ENCODE measurements around the gene HMGXB4.

Gene HMGXB4, protein sequence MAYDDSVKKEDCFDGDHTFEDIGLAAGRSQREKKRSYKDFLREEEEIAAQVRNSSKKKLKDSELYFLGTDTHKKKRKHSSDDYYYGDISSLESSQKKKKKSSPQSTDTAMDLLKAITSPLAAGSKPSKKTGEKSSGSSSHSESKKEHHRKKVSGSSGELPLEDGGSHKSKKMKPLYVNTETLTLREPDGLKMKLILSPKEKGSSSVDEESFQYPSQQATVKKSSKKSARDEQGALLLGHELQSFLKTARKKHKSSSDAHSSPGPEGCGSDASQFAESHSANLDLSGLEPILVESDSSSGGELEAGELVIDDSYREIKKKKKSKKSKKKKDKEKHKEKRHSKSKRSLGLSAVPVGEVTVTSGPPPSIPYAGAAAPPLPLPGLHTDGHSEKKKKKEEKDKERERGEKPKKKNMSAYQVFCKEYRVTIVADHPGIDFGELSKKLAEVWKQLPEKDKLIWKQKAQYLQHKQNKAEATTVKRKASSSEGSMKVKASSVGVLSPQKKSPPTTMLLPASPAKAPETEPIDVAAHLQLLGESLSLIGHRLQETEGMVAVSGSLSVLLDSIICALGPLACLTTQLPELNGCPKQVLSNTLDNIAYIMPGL

DNA sequence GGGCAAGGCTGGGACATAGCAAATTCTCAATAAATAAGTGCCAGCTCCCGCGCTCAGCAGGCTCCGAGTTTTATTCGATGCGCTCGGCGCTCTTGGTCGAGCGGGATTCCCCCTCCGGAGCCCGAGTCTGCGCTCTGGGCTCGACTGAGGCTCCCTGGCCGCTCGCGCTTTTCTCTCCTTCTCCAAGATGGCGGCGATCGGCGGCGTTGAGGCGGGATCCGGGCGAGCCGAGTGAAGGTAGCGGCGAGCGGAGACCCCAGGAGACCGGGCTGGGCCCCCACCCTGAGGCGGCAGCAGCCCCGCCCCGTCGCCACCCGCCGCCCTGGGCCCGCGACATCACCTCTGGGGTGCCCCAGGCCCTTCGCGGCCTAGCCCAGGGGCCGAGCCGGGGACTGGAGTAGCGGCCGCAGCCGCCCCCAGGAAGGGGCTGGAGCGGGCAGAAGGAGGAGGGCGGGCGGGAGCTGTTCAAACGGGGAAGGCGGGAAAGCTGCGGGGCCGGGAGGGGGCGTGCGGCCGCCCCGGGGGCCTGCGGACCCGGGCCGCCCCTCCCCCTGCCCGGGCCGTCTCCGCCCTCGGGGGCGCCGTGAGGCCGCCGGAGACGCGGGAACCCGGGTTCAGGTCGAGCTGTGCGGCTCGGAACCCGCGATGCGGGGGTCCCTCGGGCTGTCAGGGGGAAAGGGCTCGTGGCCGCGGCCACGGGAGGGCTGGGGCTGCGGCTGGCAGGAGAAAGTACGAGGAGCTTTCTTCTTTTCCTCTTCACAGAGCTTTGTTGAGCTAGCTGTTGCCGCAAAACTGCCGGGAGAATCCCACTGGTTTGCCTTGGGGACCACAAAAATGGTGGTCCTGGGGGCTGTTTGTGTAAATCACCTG lies at the start of gene HMGXB4:
HMGXB4 (plus strand) TSS at position 173 of the 870 bp plus-strand sequence. CDS start 4,898 bp downstream, outside the sequence.
- DNase-seq (ENCODE audit: extremely low read depth, insufficient read length): peak; percentile 86
- Histone ChIP-seq H3K36me3 (ENCODE audit: control insufficient read depth, insufficient read depth, low read length) (no peaks in the 10 kb centered on the region; the same call in 1 of the 2 replicates), H3K4me3 (replicated peaks; ENCODE audit: low read depth, low read length) (peak within 1 kb of the TSS; percentile 87), H3K27me3 (replicated peaks; ENCODE audit: control insufficient read depth, insufficient read depth, low read length) (no peaks in the 10 kb centered on the region)
- TF ChIP-seq CTCF (IDR thresholded peaks at IDR 0.05; ENCODE audit: insufficient read depth, low read length, poor library complexity, severe bottlenecking): peak; percentile 29

DNA sequence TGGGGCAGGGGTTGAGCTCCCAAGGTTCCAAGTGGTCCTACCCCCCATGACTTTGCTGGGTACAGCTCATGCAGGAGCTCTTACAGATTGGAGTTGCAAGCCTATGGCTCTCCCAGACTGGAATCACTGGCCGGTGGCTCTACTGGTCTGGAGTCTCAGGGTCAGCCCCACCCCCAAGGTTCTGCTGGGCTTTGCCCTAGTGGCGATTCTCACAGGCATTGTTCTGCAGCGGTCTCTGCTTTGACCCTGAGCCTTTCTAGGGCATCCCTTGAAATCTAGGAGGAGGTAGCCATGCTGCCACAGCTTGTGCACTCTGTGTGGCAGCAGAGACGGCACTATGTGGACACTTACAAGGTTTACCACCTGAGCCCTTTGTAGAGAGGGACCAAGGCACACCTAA lies 49.3 kb upstream of the HMGXB4 start:
- Histone ChIP-seq H3K36me3 (ENCODE audit: control insufficient read depth, insufficient read depth, low read length) (no peaks in the 10 kb centered on the region), H3K27me3 (replicated peaks; ENCODE audit: control insufficient read depth, insufficient read depth, low read length) (no peaks in the 10 kb centered on the region), H3K4me3 (replicated peaks; ENCODE audit: low read depth, low read length) (no peak overlapping the region)
- no peak for DNase-seq (ENCODE audit: extremely low read depth, insufficient read length)
- TF ChIP-seq CTCF (IDR thresholded peaks at IDR 0.05; ENCODE audit: insufficient read depth, low read length, poor library complexity, severe bottlenecking): no peak

- TF ChIP-seq CTCF (IDR thresholded peaks at IDR 0.05; ENCODE audit: insufficient read depth, low read length, poor library complexity, severe bottlenecking): no peak
- Histone ChIP-seq H3K36me3 (ENCODE audit: control insufficient read depth, insufficient read depth, low read length) (no peaks in the 10 kb centered on the region), H3K27me3 (replicated peaks; ENCODE audit: control insufficient read depth, insufficient read depth, low read length) (no peaks in the 10 kb centered on the region), H3K4me3 (replicated peaks; ENCODE audit: low read depth, low read length) (no peak overlapping the region)
- DNase-seq (ENCODE audit: extremely low read depth, insufficient read length): no peak
Measured at GRCh38 chr22:35209203-35209602, 48.1 kb upstream of the HMGXB4 start.

DNA sequence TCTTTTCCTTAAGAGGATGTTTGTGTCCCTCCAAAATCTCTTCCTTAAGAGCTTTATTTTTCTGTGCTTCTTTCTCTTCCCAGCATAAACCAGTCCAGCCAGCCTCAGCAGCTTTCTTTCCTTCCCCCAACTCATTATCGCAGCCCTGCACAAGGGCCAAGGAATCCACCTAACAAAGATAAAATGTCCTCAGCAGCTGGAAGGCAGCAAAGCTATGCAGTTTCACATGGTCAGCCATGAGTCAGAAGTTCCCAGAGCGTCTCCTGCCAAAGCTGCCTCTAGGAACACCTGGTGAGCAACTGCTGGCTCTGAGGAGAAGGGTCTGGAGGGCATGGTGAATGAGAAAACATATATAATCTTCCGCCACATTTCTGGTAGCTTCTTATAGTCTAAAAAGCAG lies 45.3 kb upstream of the HMGXB4 start:
- Histone ChIP-seq H3K4me3 (replicated peaks; ENCODE audit: low read depth, low read length) (no peak overlapping the region), H3K36me3 (ENCODE audit: control insufficient read depth, insufficient read depth, low read length) (no peaks in the 10 kb centered on the region), H3K27me3 (replicated peaks; ENCODE audit: control insufficient read depth, insufficient read depth, low read length) (no peaks in the 10 kb centered on the region)
- TF ChIP-seq CTCF (IDR thresholded peaks at IDR 0.05; ENCODE audit: insufficient read depth, low read length, poor library complexity, severe bottlenecking): no peak
- no peak for DNase-seq (ENCODE audit: extremely low read depth, insufficient read length)

GRCh38 chr22:35212996-35213395 lies 44.3 kb upstream of the HMGXB4 start:
- H3K27me3 ChIP-seq (replicated peaks; ENCODE audit: control insufficient read depth, insufficient read depth, low read length): no peaks in the 10 kb centered on the region
- DNase-seq (ENCODE audit: extremely low read depth, insufficient read length): no peak
- no peak overlapping the region for H3K4me3 ChIP-seq (replicated peaks; ENCODE audit: low read depth, low read length)
- no peak for TF ChIP-seq CTCF (IDR thresholded peaks at IDR 0.05; ENCODE audit: insufficient read depth, low read length, poor library complexity, severe bottlenecking)
- H3K36me3 ChIP-seq (ENCODE audit: control insufficient read depth, insufficient read depth, low read length): no peaks in the 10 kb centered on the region
